WTC11 (cell line): Measurements from ENCODE around the gene RILP. TPM values are rescaled to one million over a fixed set of nuclear protein-coding genes. Genes with fewer than 3 reads are reported as not detected.

Experiments
- ATAC-seq: fragments of 200-7000 bp; cut with Tn5 transposase; 2 replicates; pipeline ENCODE4 v1.10.0; 2021; ENCODE audit warnings: mild to moderate bottlenecking, moderate library complexity
- CTCF ChIA-PET: fragments of 300-600 bp; sonication (Branson Sonifier 250); formaldehyde crosslinking; loops from one replicate; lab custom pipeline; 2021; ENCODE audit warnings: antibody characterized with exemption; lab: Charles Lee
- POLR2A ChIA-PET: fragments of 350-600 bp; sonication (Branson Sonifier 250); formaldehyde crosslinking; loops from one replicate; lab custom pipeline; 2021; ENCODE audit warnings: antibody characterized with exemption; lab: Charles Lee
- DNase-seq: peaks from one replicate; pipeline ENCODE4 v3.0.0; 2021; ENCODE audit warnings: low spot score
- H3K27ac Mint-ChIP-seq: 2 replicates; pipeline ENCODE4 v1.8.0; 2021; ENCODE audit warnings: mixed read lengths
- H3K27me3 Mint-ChIP-seq: 2 replicates; pipeline ENCODE4 v1.8.0; 2021; ENCODE audit warnings: low read depth, mild to moderate bottlenecking, moderate library complexity, mixed read lengths
- H3K36me3 Mint-ChIP-seq: 2 replicates; pipeline ENCODE4 v1.8.0; 2021; ENCODE audit warnings: mixed read lengths
- H3K4me1 Mint-ChIP-seq: 2 replicates; pipeline ENCODE4 v1.8.0; 2022; ENCODE audit warnings: mixed read lengths
- H3K4me3 Mint-ChIP-seq: 2 replicates; pipeline ENCODE4 v1.8.0; 2021; ENCODE audit warnings: mild to moderate bottlenecking, moderate library complexity, mixed read lengths
- H3K9me3 Mint-ChIP-seq: 2 replicates; pipeline ENCODE4 v1.8.0; 2021; ENCODE audit warnings: mixed read lengths
- ATF6 ChIP-seq: sonication (generic); formaldehyde crosslinking; IDR thresholded peaks from 2 replicates; pipeline ENCODE4 v1.8.1; 2023; ENCODE audit warnings: mild to moderate bottlenecking, missing genetic modification reagents
- CDX4 ChIP-seq: fragments of 250-450 bp; sonication (Bioruptor Pico); IDR thresholded peaks from 2 replicates; pipeline ENCODE4 v1.9.0; 2021; ENCODE audit warnings: moderate library complexity, mild to moderate bottlenecking, inconsistent platforms, borderline replicate concordance
- E2F5 ChIP-seq: sonication (generic); formaldehyde crosslinking; IDR thresholded peaks from 2 replicates; pipeline ENCODE4 v1.8.1; 2022; ENCODE audit warnings: mild to moderate bottlenecking, moderate library complexity, missing genetic modification reagents
- ELF4 ChIP-seq: sonication (generic); formaldehyde crosslinking; IDR thresholded peaks from 2 replicates; pipeline ENCODE4 v1.8.1; 2022; ENCODE audit warnings: low read depth, mild to moderate bottlenecking, moderate library complexity, missing genetic modification reagents
- GABPB1 ChIP-seq: sonication (generic); formaldehyde crosslinking; IDR thresholded peaks from 2 replicates; pipeline ENCODE4 v1.8.1; 2023; ENCODE audit warnings: mild to moderate bottlenecking, missing genetic modification reagents
- GRHL2 ChIP-seq: fragments of 250-450 bp; sonication (Bioruptor Pico); IDR thresholded peaks from 2 replicates; pipeline ENCODE4 v1.8.0; 2022; ENCODE audit warnings: mild to moderate bottlenecking, moderate library complexity; ENCODE audit not compliant: insufficient replicate concordance, severe bottlenecking
- GTF2I ChIP-seq: fragments of 250-450 bp; sonication (Bioruptor Pico); conservative IDR thresholded peaks from 2 replicates; pipeline ENCODE4 v1.4.0; 2021; ENCODE audit warnings: mild to moderate bottlenecking
- HMGXB4 ChIP-seq: sonication (generic); formaldehyde crosslinking; IDR thresholded peaks from 2 replicates; pipeline ENCODE4 v1.8.1; 2023; ENCODE audit warnings: mild to moderate bottlenecking, moderate library complexity, missing genetic modification reagents
- NFATC4 ChIP-seq: fragments of 250-450 bp; sonication (Bioruptor Pico); IDR thresholded peaks from 2 replicates; pipeline ENCODE4 v1.9.0; 2021; ENCODE audit warnings: mild to moderate bottlenecking
- OVOL2 ChIP-seq: fragments of 250-450 bp; sonication (Bioruptor Pico); IDR thresholded peaks from 2 replicates; pipeline ENCODE4 v1.9.0; 2021; ENCODE audit warnings: mild to moderate bottlenecking, borderline replicate concordance
- PREB ChIP-seq: sonication (generic); formaldehyde crosslinking; IDR thresholded peaks from 2 replicates; pipeline ENCODE4 v1.8.1; 2022; ENCODE audit warnings: mild to moderate bottlenecking, missing genetic modification reagents, moderate library complexity, borderline replicate concordance
- PRRX2 ChIP-seq: fragments of 250-450 bp; sonication (Bioruptor Pico); IDR thresholded peaks from 2 replicates; pipeline ENCODE4 v1.8.0; 2021; ENCODE audit warnings: mild to moderate bottlenecking
- SP1 ChIP-seq: sonication (generic); formaldehyde crosslinking; conservative IDR thresholded peaks from 2 replicates; pipeline ENCODE4 v1.8.1; 2022; ENCODE audit warnings: missing genetic modification reagents
- STAT6 ChIP-seq: sonication (generic); formaldehyde crosslinking; conservative IDR thresholded peaks from 2 replicates; pipeline ENCODE4 v1.8.1; 2023; ENCODE audit warnings: mild to moderate bottlenecking, low read depth, missing genetic modification reagents, moderate library complexity
- TEAD4 ChIP-seq: sonication (generic); formaldehyde crosslinking; IDR thresholded peaks from 2 replicates; pipeline ENCODE4 v1.8.0; 2022; ENCODE audit warnings: mild to moderate bottlenecking, missing genetic modification reagents
- TP53 ChIP-seq: sonication (generic); formaldehyde crosslinking; IDR thresholded peaks from 2 replicates; pipeline ENCODE4 v1.8.1; 2023; ENCODE audit warnings: mild to moderate bottlenecking, missing genetic modification reagents
- ZNF396 ChIP-seq: fragments of 250-450 bp; sonication (Bioruptor Pico); IDR thresholded peaks from 2 replicates; pipeline ENCODE4 v1.8.0; 2021; ENCODE audit warnings: mild to moderate bottlenecking, moderate library complexity, borderline replicate concordance
- ZNF671 ChIP-seq: fragments of 250-450 bp; sonication (Bioruptor Pico); IDR thresholded peaks from 2 replicates; pipeline ENCODE4 v1.8.0; 2021; ENCODE audit warnings: mild to moderate bottlenecking
- total RNA-seq: library from RNA; stranded (reverse); gene quantifications from 3 replicates; pipeline ENCODE4 v1.2.3, GENCODE V29; 2021
- TF ChIP-seq, protein P1 (sequence below): sonication (generic); formaldehyde crosslinking; IDR thresholded peaks from 2 replicates; pipeline ENCODE4 v1.8.0; 2022; ENCODE audit warnings: mild to moderate bottlenecking, missing genetic modification reagents

Gene RILP
- total RNA-seq, 1 experiment from 2014 or later = 11.7 TPM

- ChIA-PET POLR2A (no interaction called here), CTCF (interaction anchor here (1.1 to 5.4 kb wide), 4 partner anchors 9 to 65 kb away, joined by 8 to 59 read pairs (median 11); partner anchors contain the start of genes RILP and SLC43A2)
- Mint-ChIP-seq H3K27ac (no peak overlapping the region), H3K4me1 (peaks cover 25% of the 10 kb centered on the region), H3K9me3 (no peaks in the 10 kb centered on the region), H3K4me3 (no peak overlapping the region), H3K27me3 (peaks cover 6% of the 10 kb centered on the region), H3K36me3 (peaks cover 2% of the 10 kb centered on the region)
- DNase-seq (no peak), ATAC-seq (no peak)
- TF ChIP-seq OVOL2 = no peak
Measured at GRCh38 chr17:1639549-1640180, 10.0 kb downstream of the RILP start.

GRCh38 chr17:1638624-1639300 lies 10.9 kb downstream of the RILP start:
- POLR2A ChIA-PET = no interaction called here
- H3K27ac Mint-ChIP-seq = no peak overlapping the region
- CTCF ChIA-PET = interaction anchor here (0.6 to 5.4 kb wide), 5 partner anchors 9 to 106 kb away, joined by 3 to 59 read pairs (median 9); partner anchors contain the start of genes RILP and SLC43A2
- H3K9me3 Mint-ChIP-seq = no peaks in the 10 kb centered on the region
- H3K27me3 Mint-ChIP-seq = no peaks in the 10 kb centered on the region
- H3K4me3 Mint-ChIP-seq = no peak overlapping the region
- ATAC-seq (no peak), DNase-seq (no peak)
- peaks cover 2% of the 10 kb centered on the region for H3K36me3 Mint-ChIP-seq
- peaks cover 17% of the 10 kb centered on the region for H3K4me1 Mint-ChIP-seq
- TF ChIP-seq TP53 (CRISPR knock-in tag) (no peak), GRHL2 (no peak), E2F5 (CRISPR knock-in tag) (no peak), TEAD4 (CRISPR knock-in tag) (no peak), ELF4 (CRISPR knock-in tag) (no peak), SP1 (no peak), ZNF396 (no peak), GTF2I (CRISPR knock-in tag) (no peak), PREB (no peak), HMGXB4 (CRISPR knock-in tag) (no peak), NFATC4 (CRISPR knock-in tag) (no peak), PRRX2 (CRISPR knock-in tag) (no peak), ZNF671 (CRISPR knock-in tag) (no peak), STAT6 (CRISPR knock-in tag) (no peak), CDX4 (CRISPR knock-in tag) (no peak), GABPB1 (CRISPR knock-in tag) (no peak), ATF6 (CRISPR knock-in tag) (no peak)
- TF ChIP-seq, protein P1, sequence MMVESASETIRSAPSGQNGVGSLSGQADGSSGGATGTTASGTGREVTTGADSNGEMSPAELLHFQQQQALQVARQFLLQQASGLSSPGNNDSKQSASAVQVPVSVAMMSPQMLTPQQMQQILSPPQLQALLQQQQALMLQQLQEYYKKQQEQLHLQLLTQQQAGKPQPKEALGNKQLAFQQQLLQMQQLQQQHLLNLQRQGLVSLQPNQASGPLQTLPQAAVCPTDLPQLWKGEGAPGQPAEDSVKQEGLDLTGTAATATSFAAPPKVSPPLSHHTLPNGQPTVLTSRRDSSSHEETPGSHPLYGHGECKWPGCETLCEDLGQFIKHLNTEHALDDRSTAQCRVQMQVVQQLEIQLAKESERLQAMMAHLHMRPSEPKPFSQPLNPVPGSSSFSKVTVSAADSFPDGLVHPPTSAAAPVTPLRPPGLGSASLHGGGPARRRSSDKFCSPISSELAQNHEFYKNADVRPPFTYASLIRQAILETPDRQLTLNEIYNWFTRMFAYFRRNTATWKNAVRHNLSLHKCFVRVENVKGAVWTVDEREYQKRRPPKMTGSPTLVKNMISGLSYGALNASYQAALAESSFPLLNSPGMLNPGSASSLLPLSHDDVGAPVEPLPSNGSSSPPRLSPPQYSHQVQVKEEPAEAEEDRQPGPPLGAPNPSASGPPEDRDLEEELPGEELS (CRISPR knock-in tag) = no peak
